Measurements from ENCODE around the gene FRMD4B.

DNA sequence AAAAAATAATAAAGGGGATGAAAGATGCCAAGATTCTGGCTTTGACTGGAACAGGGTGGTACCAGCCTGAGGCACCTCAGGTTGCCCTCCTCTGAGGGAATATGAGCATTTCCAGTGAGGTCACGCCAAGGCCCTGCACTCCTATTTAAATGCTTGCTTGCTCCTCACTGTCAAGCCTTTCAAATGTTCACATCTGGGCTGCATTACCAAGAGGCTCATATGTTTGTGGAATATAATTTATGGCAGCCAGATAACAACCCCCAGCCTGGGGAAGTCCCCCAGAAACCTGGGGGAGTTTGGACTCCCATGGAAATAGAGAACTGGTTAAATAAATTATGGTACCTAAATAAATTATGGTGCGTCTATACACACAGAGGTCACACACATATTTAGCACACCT is 88.4 kb downstream of the FRMD4B start:
- TF ChIP-seq, protein P1, sequence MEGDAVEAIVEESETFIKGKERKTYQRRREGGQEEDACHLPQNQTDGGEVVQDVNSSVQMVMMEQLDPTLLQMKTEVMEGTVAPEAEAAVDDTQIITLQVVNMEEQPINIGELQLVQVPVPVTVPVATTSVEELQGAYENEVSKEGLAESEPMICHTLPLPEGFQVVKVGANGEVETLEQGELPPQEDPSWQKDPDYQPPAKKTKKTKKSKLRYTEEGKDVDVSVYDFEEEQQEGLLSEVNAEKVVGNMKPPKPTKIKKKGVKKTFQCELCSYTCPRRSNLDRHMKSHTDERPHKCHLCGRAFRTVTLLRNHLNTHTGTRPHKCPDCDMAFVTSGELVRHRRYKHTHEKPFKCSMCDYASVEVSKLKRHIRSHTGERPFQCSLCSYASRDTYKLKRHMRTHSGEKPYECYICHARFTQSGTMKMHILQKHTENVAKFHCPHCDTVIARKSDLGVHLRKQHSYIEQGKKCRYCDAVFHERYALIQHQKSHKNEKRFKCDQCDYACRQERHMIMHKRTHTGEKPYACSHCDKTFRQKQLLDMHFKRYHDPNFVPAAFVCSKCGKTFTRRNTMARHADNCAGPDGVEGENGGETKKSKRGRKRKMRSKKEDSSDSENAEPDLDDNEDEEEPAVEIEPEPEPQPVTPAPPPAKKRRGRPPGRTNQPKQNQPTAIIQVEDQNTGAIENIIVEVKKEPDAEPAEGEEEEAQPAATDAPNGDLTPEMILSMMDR (conservative IDR thresholded peaks at IDR 0.05; ENCODE audit: low read length), result no peak
- no peak for TF ChIP-seq EZH2phosphoT487 (IDR thresholded peaks at IDR 0.05; ENCODE audit: borderline replicate concordance, low read depth, low read length)

Measured in OCI-LY7 (cell line).